Loucy (cell line): ENCODE results near the gene EPN2.

Source experiments
- H2AFZ ChIP-seq: fragments of 200-600 bp; sonication (generic); 2 replicates; pipeline ENCODE4 v1.6.0; 2016; ENCODE audit warnings: antibody characterized with exemption, mild to moderate bottlenecking, low read length, moderate library complexity
- H3F3A ChIP-seq: fragments of 200-600 bp; 2 replicates; pipeline ENCODE4 v1.6.0; 2016; ENCODE audit warnings: antibody characterized with exemption, low read depth, mild to moderate bottlenecking
- H3K27me3 ChIP-seq: fragments of 200-600 bp; sonication (generic); 2 replicates; pipeline ENCODE4 v1.6.1; 2014; ENCODE audit warnings: low read length, mild to moderate bottlenecking; ENCODE audit not compliant: insufficient read depth, poor library complexity, severe bottlenecking
- H3K36me3 ChIP-seq: fragments of 200-600 bp; sonication (generic); 2 replicates; pipeline ENCODE4 v1.6.1; 2016; ENCODE audit warnings: low read length; ENCODE audit not compliant: insufficient read depth
- H3K4me1 ChIP-seq: fragments of 200-600 bp; sonication (generic); 2 replicates; pipeline ENCODE4 v1.5.1; 2014; ENCODE audit warnings: low read length, mild to moderate bottlenecking; ENCODE audit not compliant: insufficient read depth, poor library complexity, severe bottlenecking
- H3K4me2 ChIP-seq: fragments of 200-600 bp; sonication (generic); 2 replicates; pipeline ENCODE4 v1.6.0; 2014; ENCODE audit warnings: antibody characterized with exemption, low read length, low read depth, mild to moderate bottlenecking; ENCODE audit not compliant: poor library complexity, severe bottlenecking
- H3K4me3 ChIP-seq: fragments of 200-600 bp; sonication (generic); 2 replicates; pipeline ENCODE4 v1.5.1; 2014; ENCODE audit warnings: low read length, mild to moderate bottlenecking, mixed read lengths; ENCODE audit not compliant: poor library complexity, severe bottlenecking
- H3K79me2 ChIP-seq: fragments of 200-600 bp; sonication (generic); 2 replicates; pipeline ENCODE4 v1.6.1; 2014; ENCODE audit warnings: low read length; ENCODE audit not compliant: insufficient read depth
- H3K9ac ChIP-seq: fragments of 200-600 bp; sonication (generic); 2 replicates; pipeline ENCODE4 v1.6.0; 2014; ENCODE audit warnings: mild to moderate bottlenecking, low read depth, low read length, moderate library complexity; ENCODE audit not compliant: poor library complexity, severe bottlenecking
- H3K9me2 ChIP-seq: fragments of 200-600 bp; sonication (generic); replicated peaks from 2 replicates; pipeline ENCODE4 v1.6.1; 2016; ENCODE audit warnings: low read depth, low read length, mixed read lengths
- H3K9me3 ChIP-seq: fragments of 200-600 bp; sonication (generic); 2 replicates; pipeline ENCODE4 v1.6.1; 2014; ENCODE audit warnings: mild to moderate bottlenecking, antibody characterized with exemption, low read length, low read depth; ENCODE audit not compliant: insufficient read depth
- H4K20me1 ChIP-seq: fragments of 200-600 bp; sonication (generic); 2 replicates; pipeline ENCODE4 v1.6.0; 2014; ENCODE audit warnings: antibody characterized with exemption, low read length, mild to moderate bottlenecking; ENCODE audit not compliant: insufficient read depth, poor library complexity, severe bottlenecking
- CTCF ChIP-seq: fragments of 200-600 bp; sonication (generic); conservative IDR thresholded peaks from 2 replicates; pipeline ENCODE4 v1.5.1; 2014; ENCODE audit warnings: mild to moderate bottlenecking, antibody characterized with exemption, low read length
- EZH2phosphoT487 ChIP-seq: fragments of 200-600 bp; IDR thresholded peaks from 2 replicates; pipeline ENCODE4 v1.6.1; 2018; ENCODE audit warnings: antibody characterized with exemption, mild to moderate bottlenecking, moderate library complexity, borderline replicate concordance

The EPN2 gene

DNA sequence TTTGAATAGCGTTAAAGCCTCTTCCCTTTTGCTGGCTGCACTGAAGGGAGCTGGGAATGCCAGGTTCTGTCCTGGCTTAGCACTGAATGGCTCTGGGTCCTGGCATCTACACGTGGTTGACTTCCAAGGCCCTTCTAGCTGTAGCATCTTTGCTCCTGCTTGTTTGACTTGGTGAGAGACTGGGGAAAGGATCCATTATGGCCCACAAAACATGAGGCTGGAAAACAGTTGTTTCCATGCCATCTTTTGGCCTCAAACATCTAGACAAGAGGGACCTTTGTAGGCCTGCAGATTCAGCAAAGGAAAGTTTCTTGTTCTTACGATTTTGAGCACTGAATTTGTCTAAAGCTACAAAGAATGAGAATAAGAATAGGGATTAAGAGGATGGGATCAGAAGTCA, 32.5 kb downstream of the EPN2 start:
- Histone ChIP-seq H3K36me3 (no peaks in the 10 kb centered on the region), H3K9me2 (no peaks in the 10 kb centered on the region), H3K9me3 (no peaks in the 10 kb centered on the region), H2AFZ (no peak overlapping the region), H4K20me1 (no peaks in the 10 kb centered on the region), H3K4me2 (no peak overlapping the region), H3K4me1 (peaks cover 6% of the 10 kb centered on the region), H3F3A (no peaks in the 10 kb centered on the region), H3K27me3 (peaks cover 20% of the 10 kb centered on the region), H3K4me3 (no peak overlapping the region), H3K79me2 (no peaks in the 10 kb centered on the region), H3K9ac (no peak overlapping the region)
- TF ChIP-seq CTCF (no peak), EZH2phosphoT487 (no peak)

GRCh38 chr17:19270347-19270703, 33.2 kb downstream of the EPN2 start:
- Histone ChIP-seq H3F3A (no peaks in the 10 kb centered on the region), H2AFZ (no peak overlapping the region), H3K9me3 (no peaks in the 10 kb centered on the region), H3K27me3 (peaks cover 20% of the 10 kb centered on the region), H3K4me2 (no peak overlapping the region), H3K4me1 (peaks cover 6% of the 10 kb centered on the region), H4K20me1 (no peaks in the 10 kb centered on the region), H3K36me3 (no peaks in the 10 kb centered on the region), H3K9ac (no peak overlapping the region), H3K9me2 (no peaks in the 10 kb centered on the region), H3K79me2 (no peaks in the 10 kb centered on the region), H3K4me3 (no peak overlapping the region)
- no peak for TF ChIP-seq EZH2phosphoT487
- no peak for TF ChIP-seq CTCF

DNA sequence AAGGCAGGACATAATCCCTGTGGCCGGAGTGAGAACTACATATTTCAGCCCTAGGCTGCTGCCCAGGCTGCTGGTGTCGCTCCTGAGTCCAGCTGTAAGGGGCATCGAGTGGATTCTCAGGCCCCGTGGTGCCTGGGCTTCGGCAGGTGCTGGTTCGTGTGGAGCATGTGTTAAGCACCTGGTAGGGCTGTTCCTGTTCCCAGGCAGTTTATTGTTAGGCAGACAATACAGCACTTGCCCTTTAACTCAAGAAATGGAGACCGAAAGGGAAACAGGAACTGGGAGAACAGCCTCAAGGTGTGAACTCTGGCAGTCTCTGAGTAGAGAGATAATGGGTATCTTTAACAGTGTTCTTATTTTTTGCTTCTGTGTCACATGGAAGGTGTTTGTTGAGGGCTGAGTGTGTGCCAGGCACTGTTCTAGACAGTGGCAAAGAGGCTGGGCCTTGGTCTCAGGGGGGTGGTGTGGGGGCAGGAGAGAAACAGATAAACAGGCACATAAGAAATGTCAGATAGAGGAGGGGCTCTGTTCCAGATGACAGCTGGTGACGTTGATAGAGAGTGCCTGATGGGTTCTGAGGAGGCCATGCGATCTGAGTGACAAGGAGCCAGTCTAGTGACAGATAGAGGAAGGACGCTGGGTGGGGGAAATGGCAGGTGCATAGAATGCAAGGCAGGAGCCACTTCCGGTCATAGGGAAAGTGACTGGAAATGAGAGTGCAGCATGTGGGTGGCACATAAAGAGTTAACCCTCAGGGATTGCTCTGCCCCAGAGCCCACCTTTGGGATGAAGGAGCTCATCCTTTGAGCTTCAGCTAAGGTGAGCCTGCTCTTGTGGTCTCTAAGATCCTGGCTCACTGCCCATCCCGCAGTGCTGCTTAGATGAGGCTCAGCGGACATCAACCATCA, 33.8 kb downstream of the EPN2 start:
- H3K27me3 ChIP-seq, result peaks cover 20% of the 10 kb centered on the region
- H3K79me2 ChIP-seq, result no peaks in the 10 kb centered on the region
- H3K4me3 ChIP-seq, result no peak overlapping the region
- no peaks in the 10 kb centered on the region for H3F3A ChIP-seq
- no peak for TF ChIP-seq CTCF
- no peak for TF ChIP-seq EZH2phosphoT487
- H2AFZ ChIP-seq, result no peak overlapping the region
- no peak overlapping the region for H3K9ac ChIP-seq
- H3K4me2 ChIP-seq, result no peak overlapping the region
- peaks cover 6% of the 10 kb centered on the region for H3K4me1 ChIP-seq
- no peaks in the 10 kb centered on the region for H3K36me3 ChIP-seq
- H3K9me3 ChIP-seq, result no peaks in the 10 kb centered on the region
- no peaks in the 10 kb centered on the region for H4K20me1 ChIP-seq
- no peaks in the 10 kb centered on the region for H3K9me2 ChIP-seq
